ENCODE results near the gene LIN28B.

The LIN28B gene

GRCh38 chr6:105035299-105035698 lies 78.4 kb downstream of the LIN28B start:
- Histone ChIP-seq H3K27ac (ENCODE audit: low read length) (no peak overlapping the region), H3K4me2 (ENCODE audit: insufficient read depth, low read length) (no peak overlapping the region), H2AFZ (ENCODE audit: low read depth, low read length) (no peak overlapping the region), H4K20me1 (ENCODE audit: insufficient read depth, low read length) (no peaks in the 10 kb centered on the region), H3K9ac (ENCODE audit: low read depth, low read length) (no peak overlapping the region), H3K36me3 (ENCODE audit: insufficient read depth, low read length) (no peaks in the 10 kb centered on the region), H3K4me1 (ENCODE audit: insufficient read depth, low read length) (no peaks in the 10 kb centered on the region), H3K9me3 (ENCODE audit: insufficient read depth, low read length, severe bottlenecking) (no peaks in the 10 kb centered on the region), H3K4me3 (ENCODE audit: low read depth in 1 of 2, low read length in 2 of 2) (no peak overlapping the region), H3K79me2 (ENCODE audit: insufficient read depth, low read length) (no peaks in the 10 kb centered on the region), H3K27me3 (ENCODE audit: insufficient read depth, low read length, poor library complexity) (no peaks in the 10 kb centered on the region)
- TF ChIP-seq EZH2 (IDR thresholded peaks at IDR 0.05; ENCODE audit: borderline replicate concordance, low read depth, low read length, severe bottlenecking) (no peak), CTCF (IDR thresholded peaks at IDR 0.05; ENCODE audit: borderline replicate concordance, extremely low read depth, low read length, poor library complexity, severe bottlenecking) (no peak)
- ATAC-seq (ENCODE audit: insufficient read depth, low read depth) (no peak), DNase-seq (no peak)

- no peaks in the 10 kb centered on the region for H3K4me1 ChIP-seq (ENCODE audit: insufficient read depth, low read length)
- no peak overlapping the region for H3K27ac ChIP-seq (ENCODE audit: low read length)
- no peaks in the 10 kb centered on the region for H3K9me3 ChIP-seq (ENCODE audit: insufficient read depth, low read length, severe bottlenecking)
- DNase-seq = no peak
- no peaks in the 10 kb centered on the region for H4K20me1 ChIP-seq (ENCODE audit: insufficient read depth, low read length)
- no peak overlapping the region for H2AFZ ChIP-seq (ENCODE audit: low read depth, low read length)
- no peak for TF ChIP-seq CTCF (IDR thresholded peaks at IDR 0.05; ENCODE audit: borderline replicate concordance, extremely low read depth, low read length, poor library complexity, severe bottlenecking)
- TF ChIP-seq EZH2 (IDR thresholded peaks at IDR 0.05; ENCODE audit: borderline replicate concordance, low read depth, low read length, severe bottlenecking) = no peak
- H3K4me2 ChIP-seq (ENCODE audit: insufficient read depth, low read length) = no peak overlapping the region
- H3K4me3 ChIP-seq (ENCODE audit: low read depth in 1 of 2, low read length in 2 of 2) = no peak overlapping the region
- ATAC-seq (ENCODE audit: insufficient read depth, low read depth) = no peak
- no peaks in the 10 kb centered on the region for H3K79me2 ChIP-seq (ENCODE audit: insufficient read depth, low read length)
- H3K36me3 ChIP-seq (ENCODE audit: insufficient read depth, low read length) = no peaks in the 10 kb centered on the region
- no peak overlapping the region for H3K9ac ChIP-seq (ENCODE audit: low read depth, low read length)
- no peaks in the 10 kb centered on the region for H3K27me3 ChIP-seq (ENCODE audit: insufficient read depth, low read length, poor library complexity)
These were observed 79.4 kb downstream of the LIN28B start for GRCh38 chr6:105036351-105036750.

GRCh38 chr6:105038259-105038658 lies 81.4 kb downstream of the LIN28B start:
- no peak for TF ChIP-seq CTCF (IDR thresholded peaks at IDR 0.05; ENCODE audit: borderline replicate concordance, extremely low read depth, low read length, poor library complexity, severe bottlenecking)
- TF ChIP-seq EZH2 (IDR thresholded peaks at IDR 0.05; ENCODE audit: borderline replicate concordance, low read depth, low read length, severe bottlenecking) = no peak
- H3K36me3 ChIP-seq (ENCODE audit: insufficient read depth, low read length) = no peaks in the 10 kb centered on the region
- no peak for ATAC-seq (ENCODE audit: insufficient read depth, low read depth)
- no peak overlapping the region for H3K27ac ChIP-seq (ENCODE audit: low read length)
- no peak overlapping the region for H3K4me3 ChIP-seq (ENCODE audit: low read depth in 1 of 2, low read length in 2 of 2)
- H3K4me1 ChIP-seq (ENCODE audit: insufficient read depth, low read length) = peaks cover 3% of the 10 kb centered on the region; the same call in 1 of the 2 replicates
- H3K79me2 ChIP-seq (ENCODE audit: insufficient read depth, low read length) = no peaks in the 10 kb centered on the region
- H2AFZ ChIP-seq (ENCODE audit: low read depth, low read length) = no peak overlapping the region
- no peaks in the 10 kb centered on the region for H3K27me3 ChIP-seq (ENCODE audit: insufficient read depth, low read length, poor library complexity)
- DNase-seq = no peak
- no peak overlapping the region for H3K9ac ChIP-seq (ENCODE audit: low read depth, low read length)
- H4K20me1 ChIP-seq (ENCODE audit: insufficient read depth, low read length) = no peaks in the 10 kb centered on the region
- H3K9me3 ChIP-seq (ENCODE audit: insufficient read depth, low read length, severe bottlenecking) = no peaks in the 10 kb centered on the region
- H3K4me2 ChIP-seq (ENCODE audit: insufficient read depth, low read length) = no peak overlapping the region

GRCh38 chr6:105041880-105042279 lies 85.0 kb downstream of the LIN28B start:
- Histone ChIP-seq H3K9ac (ENCODE audit: low read depth, low read length) (no peak overlapping the region), H3K79me2 (ENCODE audit: insufficient read depth, low read length) (no peaks in the 10 kb centered on the region), H3K27me3 (ENCODE audit: insufficient read depth, low read length, poor library complexity) (no peaks in the 10 kb centered on the region), H4K20me1 (ENCODE audit: insufficient read depth, low read length) (no peaks in the 10 kb centered on the region), H3K27ac (ENCODE audit: low read length) (no peak overlapping the region), H3K9me3 (ENCODE audit: insufficient read depth, low read length, severe bottlenecking) (no peaks in the 10 kb centered on the region), H2AFZ (ENCODE audit: low read depth, low read length) (no peak overlapping the region), H3K4me2 (ENCODE audit: insufficient read depth, low read length) (no peak overlapping the region), H3K36me3 (ENCODE audit: insufficient read depth, low read length) (no peaks in the 10 kb centered on the region), H3K4me1 (ENCODE audit: insufficient read depth, low read length) (peaks cover 3% of the 10 kb centered on the region; the same call in 1 of the 2 replicates), H3K4me3 (ENCODE audit: low read depth in 1 of 2, low read length in 2 of 2) (no peak overlapping the region)
- no peak for DNase-seq
- TF ChIP-seq EZH2 (IDR thresholded peaks at IDR 0.05; ENCODE audit: borderline replicate concordance, low read depth, low read length, severe bottlenecking) = no peak
- no peak for TF ChIP-seq CTCF (IDR thresholded peaks at IDR 0.05; ENCODE audit: borderline replicate concordance, extremely low read depth, low read length, poor library complexity, severe bottlenecking)
- ATAC-seq (ENCODE audit: insufficient read depth, low read depth) = peak; percentile 7; the same call in 1 of the 3 replicates

Measured in DND-41 (cell line).